GM12873 (cell line): Measurements from ENCODE around the gene FBXL22.

Source experiments
- CTCF ChIP-seq: IDR thresholded peaks from 2 replicates; pipeline ENCODE4 v1.5.1; 2012; ENCODE audit warnings: low read depth, mild to moderate bottlenecking, moderate library complexity, low read length, control low read depth; ENCODE audit not compliant: insufficient read depth; ENCODE audit errors: missing control alignments

FBXL22 gene

GRCh38 chr15:63600616-63601025 lies 3.4 kb downstream of the FBXL22 start:
- TF ChIP-seq CTCF: no peak

GRCh38 chr15:63601026-63601703 lies 4.0 kb downstream of the FBXL22 start:
- TF ChIP-seq CTCF: no peak

- TF ChIP-seq CTCF: no peak
These were observed 4.6 kb downstream of the FBXL22 start for GRCh38 chr15:63601704-63602185.

GRCh38 chr15:63602595-63602994 lies 5.4 kb downstream of the FBXL22 start:
- no peak for TF ChIP-seq CTCF

GRCh38 chr15:63603516-63603915 lies 6.3 kb downstream of the FBXL22 start:
- no peak for TF ChIP-seq CTCF

GRCh38 chr15:63604281-63604680 lies 7.1 kb downstream of the FBXL22 start:
- no peak for TF ChIP-seq CTCF

GRCh38 chr15:63605036-63605435 lies 7.8 kb downstream of the FBXL22 start:
- TF ChIP-seq CTCF: no peak
